NT2/D1 (cell line): ENCODE measurements around the gene MTRR.

Experiments
- SUZ12 ChIP-seq: IDR thresholded peaks from 2 replicates; pipeline ENCODE4 v1.6.1; 2011; ENCODE audit not compliant: insufficient read length, insufficient read depth; ENCODE audit errors: extremely low read depth
- YY1 ChIP-seq: IDR thresholded peaks from 2 replicates; pipeline ENCODE4 v1.6.1; 2011; ENCODE audit not compliant: insufficient read length, insufficient read depth

- TF ChIP-seq YY1: no peak
- no peak for TF ChIP-seq SUZ12
Measured at GRCh38 chr5:7930011-7930410, 61.1 kb downstream of the MTRR start.
